Measurements from ENCODE around the gene ABCD3. TPM values are rescaled to one million over a fixed set of nuclear protein-coding genes. Genes with fewer than 3 reads are reported as not detected.

Gene ABCD3
- total RNA-seq, 1 donor = 30.4 TPM

DNA sequence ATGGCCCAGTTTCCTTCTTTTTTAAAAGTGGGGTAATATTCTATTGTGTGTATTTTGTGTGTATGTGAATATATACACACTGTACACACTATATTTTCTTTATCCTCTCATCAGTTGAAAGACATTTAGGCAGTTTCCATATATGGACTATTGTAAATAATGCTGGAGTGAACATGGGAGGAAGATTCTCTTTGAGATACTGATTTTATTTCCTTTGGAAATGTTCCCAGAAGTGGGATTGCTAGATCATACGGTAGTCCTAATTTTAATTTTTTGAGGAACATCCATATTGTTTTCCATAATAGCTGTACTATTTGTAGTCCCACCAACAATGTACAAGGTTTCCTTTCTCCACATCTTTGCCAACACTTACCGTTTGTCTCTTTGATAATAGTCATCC, 72.4 kb downstream of the ABCD3 start:
- Histone ChIP-seq H3K27ac (ENCODE audit: low read depth, low read length) (no peak overlapping the region), H3K4me2 (ENCODE audit: insufficient read depth, low read length) (no peak overlapping the region), H3K27me3 (ENCODE audit: insufficient read depth, low read length) (no peaks in the 10 kb centered on the region), H2AFZ (ENCODE audit: low read length) (no peak overlapping the region), H3K36me3 (ENCODE audit: insufficient read depth, low read length) (peaks cover 5% of the 10 kb centered on the region), H3K9me3 (ENCODE audit: low read depth, low read length) (no peaks in the 10 kb centered on the region), H3K79me2 (ENCODE audit: insufficient read depth, low read length) (no peaks in the 10 kb centered on the region), H4K20me1 (ENCODE audit: insufficient read depth, low read length) (no peaks in the 10 kb centered on the region), H3K4me3 (ENCODE audit: insufficient read depth, low read length) (no peak overlapping the region), H3K4me1 (ENCODE audit: insufficient read depth, low read length) (no peaks in the 10 kb centered on the region)
- no peak for DNase-seq (ENCODE audit: insufficient read length, low spot score, missing footprints)
- no peak for TF ChIP-seq CTCF (IDR thresholded peaks at IDR 0.05; ENCODE audit: extremely low read depth, low read depth, low read length)

GRCh38 chr1:94496076-94496755, 78.0 kb downstream of the ABCD3 start:
- no peak overlapping the region for H3K27ac ChIP-seq (ENCODE audit: low read depth, low read length)
- no peaks in the 10 kb centered on the region for H3K79me2 ChIP-seq (ENCODE audit: insufficient read depth, low read length)
- no peak for DNase-seq (ENCODE audit: insufficient read length, low spot score, missing footprints)
- H3K9me3 ChIP-seq (ENCODE audit: low read depth, low read length) = no peaks in the 10 kb centered on the region
- H3K4me2 ChIP-seq (ENCODE audit: insufficient read depth, low read length) = no peak overlapping the region
- peaks cover 25% of the 10 kb centered on the region for H3K36me3 ChIP-seq (ENCODE audit: insufficient read depth, low read length)
- H4K20me1 ChIP-seq (ENCODE audit: insufficient read depth, low read length) = no peaks in the 10 kb centered on the region
- no peak for TF ChIP-seq CTCF (IDR thresholded peaks at IDR 0.05; ENCODE audit: extremely low read depth, low read depth, low read length)
- H3K4me1 ChIP-seq (ENCODE audit: insufficient read depth, low read length) = no peaks in the 10 kb centered on the region
- no peak overlapping the region for H3K4me3 ChIP-seq (ENCODE audit: insufficient read depth, low read length)
- no peaks in the 10 kb centered on the region for H3K27me3 ChIP-seq (ENCODE audit: insufficient read depth, low read length)
- H2AFZ ChIP-seq (ENCODE audit: low read length) = no peak overlapping the region

DNA sequence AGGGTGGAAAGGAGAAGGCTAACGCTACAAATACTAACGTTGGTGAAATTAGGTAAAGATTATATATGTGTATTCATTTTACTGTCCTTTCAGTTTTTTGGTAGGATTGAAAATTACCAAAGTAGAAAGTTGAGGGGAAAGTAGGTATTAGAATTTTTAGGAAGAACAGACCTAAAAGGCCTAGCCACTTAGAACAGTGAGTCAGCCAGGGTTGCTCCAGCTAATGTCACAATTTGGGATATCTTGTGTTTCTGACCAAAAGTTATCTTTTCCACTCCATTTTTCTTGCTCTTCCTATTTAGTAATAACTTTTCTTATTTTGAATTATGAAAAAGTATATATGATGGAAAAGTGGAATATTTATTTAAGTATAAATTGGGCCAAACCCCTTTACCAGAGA, 83.2 kb downstream of the ABCD3 start:
- H3K9me3 ChIP-seq (ENCODE audit: low read depth, low read length) = no peaks in the 10 kb centered on the region
- H3K4me3 ChIP-seq (ENCODE audit: insufficient read depth, low read length) = no peak overlapping the region
- no peak for DNase-seq (ENCODE audit: insufficient read length, low spot score, missing footprints)
- no peaks in the 10 kb centered on the region for H4K20me1 ChIP-seq (ENCODE audit: insufficient read depth, low read length)
- no peak overlapping the region for H2AFZ ChIP-seq (ENCODE audit: low read length)
- no peak overlapping the region for H3K27ac ChIP-seq (ENCODE audit: low read depth, low read length)
- TF ChIP-seq CTCF (IDR thresholded peaks at IDR 0.05; ENCODE audit: extremely low read depth, low read depth, low read length) = no peak
- H3K4me1 ChIP-seq (ENCODE audit: insufficient read depth, low read length) = no peaks in the 10 kb centered on the region
- no peaks in the 10 kb centered on the region for H3K79me2 ChIP-seq (ENCODE audit: insufficient read depth, low read length)
- no peak overlapping the region for H3K4me2 ChIP-seq (ENCODE audit: insufficient read depth, low read length)
- H3K27me3 ChIP-seq (ENCODE audit: insufficient read depth, low read length) = no peaks in the 10 kb centered on the region
- H3K36me3 ChIP-seq (ENCODE audit: insufficient read depth, low read length) = peaks cover 33% of the 10 kb centered on the region

DNA sequence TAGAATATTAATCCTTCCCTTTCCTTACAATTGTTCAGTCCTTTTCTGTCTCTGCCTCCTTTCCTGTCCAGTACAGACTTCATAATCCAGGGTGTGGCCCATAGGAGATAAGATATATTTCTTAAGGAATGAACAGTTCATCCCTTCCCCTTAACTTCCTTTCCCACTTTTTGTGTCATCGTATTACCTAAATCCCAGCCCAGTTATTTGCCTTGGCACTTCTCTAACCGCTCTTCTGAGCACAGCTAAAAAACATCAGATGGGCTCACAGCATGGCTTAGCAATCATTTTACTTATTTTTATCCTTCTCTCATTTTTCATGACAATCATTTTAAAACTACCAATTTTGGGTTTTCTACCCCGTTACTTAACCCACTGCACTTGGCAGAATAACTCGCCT, 83.7 kb downstream of the ABCD3 start:
- no peak overlapping the region for H3K27ac ChIP-seq (ENCODE audit: low read depth, low read length)
- DNase-seq (ENCODE audit: insufficient read length, low spot score, missing footprints) = no peak

More for the DNA sequence above, 83.7 kb downstream of the ABCD3 start:
- Histone ChIP-seq H3K4me3 (ENCODE audit: insufficient read depth, low read length) (no peak overlapping the region), H3K4me1 (ENCODE audit: insufficient read depth, low read length) (no peaks in the 10 kb centered on the region), H3K4me2 (ENCODE audit: insufficient read depth, low read length) (no peak overlapping the region), H3K9me3 (ENCODE audit: low read depth, low read length) (no peaks in the 10 kb centered on the region), H3K79me2 (ENCODE audit: insufficient read depth, low read length) (no peaks in the 10 kb centered on the region), H3K36me3 (ENCODE audit: insufficient read depth, low read length) (peaks cover 33% of the 10 kb centered on the region), H3K27me3 (ENCODE audit: insufficient read depth, low read length) (no peaks in the 10 kb centered on the region), H2AFZ (ENCODE audit: low read length) (no peak overlapping the region), H4K20me1 (ENCODE audit: insufficient read depth, low read length) (no peaks in the 10 kb centered on the region)
- no peak for TF ChIP-seq CTCF (IDR thresholded peaks at IDR 0.05; ENCODE audit: extremely low read depth, low read depth, low read length)
